H1 (cell line): ENCODE results near the gene LMNTD2. TPM values are rescaled to one million over a fixed set of nuclear protein-coding genes. Genes with fewer than 3 reads are reported as not detected.

ENCODE experiments used
- CTCF ChIA-PET: fragments of 300-600 bp; sonication (Branson Sonifier 250); formaldehyde crosslinking; loops from one replicate; lab custom pipeline; 2021; ENCODE audit not compliant: partially characterized antibody; lab: Charles Lee
- POLR2A ChIA-PET: fragments of 300-600 bp; sonication (Branson Sonifier 250); formaldehyde crosslinking; loops from one replicate; lab custom pipeline; 2021; ENCODE audit warnings: inconsistent platforms; ENCODE audit not compliant: partially characterized antibody; lab: Charles Lee
- DNase-seq, 2 experiments: peaks; one replicate each; pipeline versions ENCODE4 v3.0.0 to v3.0.0-alpha.2; 2010 to 2022; ENCODE audit warnings: low spot score in 2 of 2, low read depth in 1 of 2, mixed read lengths in 1 of 2
- FAIRE-seq: peaks from 2 replicates; lab custom pipeline; 2011; peaks lifted over from hg19 to GRCh38; lab: Jason Lieb, UNC
- H2AFZ ChIP-seq: 2 replicates; pipeline ENCODE4 v1.8.1; 2012; ENCODE audit warnings: low read length, inconsistent platforms
- H2AK5ac ChIP-seq: 2 replicates; pipeline ENCODE4 v1.6.1; 2013; ENCODE audit warnings: low read depth, low read length
- H2BK120ac ChIP-seq: replicated peaks from 2 replicates; pipeline ENCODE3; 2013; ENCODE audit warnings: low read depth, low read length, inconsistent platforms
- H2BK12ac ChIP-seq: 2 replicates; pipeline ENCODE4 v1.6.1; 2013; ENCODE audit warnings: low read depth, low read length
- H2BK15ac ChIP-seq: 2 replicates; pipeline ENCODE4 v1.6.1; 2013; ENCODE audit warnings: low read length
- H2BK20ac ChIP-seq: 2 replicates; pipeline ENCODE4 v1.6.1; 2013; ENCODE audit warnings: low read length
- H2BK5ac ChIP-seq: 2 replicates; pipeline ENCODE4 v1.6.1; 2013; ENCODE audit warnings: low read depth, low read length
- H3K14ac ChIP-seq: 2 replicates; pipeline ENCODE4 v1.6.1; 2013; ENCODE audit warnings: inconsistent platforms; ENCODE audit not compliant: insufficient read length
- H3K18ac ChIP-seq: 2 replicates; pipeline ENCODE4 v1.6.1; 2013; ENCODE audit warnings: low read length; ENCODE audit errors: extremely low read depth
- H3K23ac ChIP-seq: 2 replicates; pipeline ENCODE4 v1.6.1; 2013; ENCODE audit warnings: inconsistent platforms; ENCODE audit not compliant: insufficient read length
- H3K23me2 ChIP-seq: 2 replicates; pipeline ENCODE4 v1.6.1; 2013; ENCODE audit warnings: low read depth, low read length
- H3K27ac ChIP-seq: 2 replicates; pipeline ENCODE4 v1.6.1; 2011; ENCODE audit warnings: low read depth, low read length, inconsistent platforms
- H3K27me3 ChIP-seq, 4 experiments: replicated peaks in 1 of 4; 1 replicate in 1 of 4; 2 replicates in 3 of 4; pipeline versions ENCODE4 v1.6.1 to v1.8.1; 2011 to 2013; ENCODE audit warnings: low read length in 3 of 4, mild to moderate bottlenecking in 3 of 4, inconsistent platforms in 2 of 4, mixed read lengths in 2 of 4, moderate library complexity in 1 of 4; ENCODE audit not compliant: control insufficient read depth in 3 of 4, insufficient read depth in 3 of 4; ENCODE audit errors: extremely low read depth in 1 of 4
- H3K36me3 ChIP-seq, 4 experiments: 2 replicates each; pipeline versions ENCODE4 v1.6.1 to v1.8.1; 2011 to 2013; ENCODE audit warnings: mild to moderate bottlenecking in 4 of 4, low read length in 3 of 4, moderate library complexity in 2 of 4, control low read depth in 1 of 4, inconsistent platforms in 1 of 4; ENCODE audit not compliant: insufficient read depth in 4 of 4, control insufficient read depth in 2 of 4
- H3K4ac ChIP-seq: replicated peaks from 2 replicates; pipeline ENCODE3; 2013; ENCODE audit warnings: low read length, low read depth, mixed read lengths, inconsistent platforms; ENCODE audit not compliant: insufficient read length
- H3K4me1 ChIP-seq, 4 experiments: replicated peaks in 1 of 4; 1 replicate in 1 of 4; 2 replicates in 3 of 4; pipeline versions ENCODE4 v1.6.1 to v1.8.1; 2011 to 2013; ENCODE audit warnings: low read length in 3 of 4, inconsistent platforms in 2 of 4, mixed read lengths in 1 of 4; ENCODE audit not compliant: insufficient read depth in 4 of 4, control insufficient read depth in 3 of 4
- H3K4me2 ChIP-seq, 2 experiments: 2 replicates each; pipeline versions ENCODE4 v1.6.1 to v1.8.1; 2011 to 2013; ENCODE audit warnings: low read depth in 2 of 2, low read length in 2 of 2, control low read depth in 1 of 2, inconsistent platforms in 1 of 2, mild to moderate bottlenecking in 1 of 2; ENCODE audit not compliant: insufficient read depth in 1 of 2
- H3K4me3 ChIP-seq, 4 experiments: fragments of 200-600, 300-600 bp in 1 of 4; sonication (generic), shearing (Covaris generic), sonication (Bioruptor Twin) in 1 of 4; 2 replicates each; pipeline versions ENCODE4 v1.5.1 to v1.8.1; 2011 to 2016; ENCODE audit warnings: low read length in 4 of 4, low read depth in 3 of 4, control low read depth in 2 of 4, inconsistent platforms in 2 of 4, mild to moderate bottlenecking in 2 of 4, mixed read lengths in 1 of 4, moderate library complexity in 1 of 4; ENCODE audit not compliant: insufficient read depth in 2 of 4; ENCODE audit errors: extremely low read depth in 1 of 4
- H3K56ac ChIP-seq: replicated peaks from 2 replicates; pipeline ENCODE3; 2013; ENCODE audit warnings: low read depth, mild to moderate bottlenecking, mixed read lengths, low read length, inconsistent platforms; ENCODE audit not compliant: insufficient read length
- H3K79me1 ChIP-seq: 2 replicates; pipeline ENCODE4 v1.6.1; 2013; ENCODE audit warnings: low read depth, low read length, control low read depth
- H3K79me2 ChIP-seq, 2 experiments: 2 replicates each; pipeline versions ENCODE4 v1.6.1 to v1.8.1; 2012 to 2013; ENCODE audit warnings: low read length in 2 of 2, mild to moderate bottlenecking in 2 of 2, inconsistent platforms in 1 of 2; ENCODE audit not compliant: insufficient read depth in 2 of 2, control insufficient read depth in 1 of 2
- H3K9ac ChIP-seq, 4 experiments: replicated peaks in 1 of 4; 1 replicate in 1 of 4; 2 replicates in 3 of 4; pipeline versions ENCODE4 v1.6.1 to v1.8.1; 2011 to 2013; ENCODE audit warnings: low read depth in 3 of 4, low read length in 3 of 4, control low read depth in 2 of 4, mild to moderate bottlenecking in 2 of 4, moderate library complexity in 2 of 4, inconsistent platforms in 1 of 4; ENCODE audit errors: extremely low read depth in 1 of 4
- H3K9me3 ChIP-seq, 2 experiments: 2 replicates each; pipeline versions ENCODE4 v1.6.1 to v1.8.1; 2012 to 2013; ENCODE audit warnings: mild to moderate bottlenecking in 2 of 2, moderate library complexity in 2 of 2, control low read depth in 1 of 2, inconsistent platforms in 1 of 2, low read depth in 1 of 2, low read length in 1 of 2, mixed read lengths in 1 of 2; ENCODE audit not compliant: insufficient read depth in 2 of 2
- H4K20me1 ChIP-seq, 2 experiments: replicated peaks in 1 of 2; 2 replicates each; pipeline versions ENCODE3 to v1.8.1; 2011 to 2013; ENCODE audit warnings: inconsistent platforms in 2 of 2, low read length in 2 of 2, mild to moderate bottlenecking in 1 of 2; ENCODE audit not compliant: insufficient read depth in 2 of 2, control insufficient read depth in 1 of 2
- H4K5ac ChIP-seq: 2 replicates; pipeline ENCODE4 v1.6.1; 2013; ENCODE audit warnings: low read length, low read depth, mixed read lengths, inconsistent platforms; ENCODE audit not compliant: insufficient read length
- H4K8ac ChIP-seq: 2 replicates; pipeline ENCODE4 v1.8.0; 2013; ENCODE audit warnings: mild to moderate bottlenecking, moderate library complexity, low read length, inconsistent platforms; ENCODE audit not compliant: insufficient read depth; ENCODE audit errors: extremely low read depth
- H4K91ac ChIP-seq: replicated peaks from 2 replicates; pipeline ENCODE3; 2013; ENCODE audit warnings: low read length, mixed read lengths, inconsistent platforms; ENCODE audit not compliant: insufficient read length
- BCL11A ChIP-seq, 2 experiments: IDR thresholded peaks; one replicate each; pipeline ENCODE4 v1.6.1; 2011; ENCODE audit warnings: low read depth in 2 of 2, low read length in 2 of 2, mild to moderate bottlenecking in 2 of 2
- BRCA1 ChIP-seq: IDR thresholded peaks from 2 replicates; pipeline ENCODE4 v1.6.1; 2012; ENCODE audit warnings: low read depth, low read length, improper control_type of control experiment
- EZH2 ChIP-seq: fragments of 200-600 bp; sonication (generic); IDR thresholded peaks from 2 replicates; pipeline ENCODE4 v1.7.1; 2012; ENCODE audit warnings: low read depth, mild to moderate bottlenecking, moderate library complexity, low read length, inconsistent platforms; ENCODE audit not compliant: severe bottlenecking
- GTF2F1 ChIP-seq: IDR thresholded peaks from 2 replicates; pipeline ENCODE4 v1.6.1; 2012; ENCODE audit warnings: low read depth, low read length, improper control_type of control experiment, borderline replicate concordance
- KDM4A ChIP-seq: IDR thresholded peaks from one replicate; pipeline ENCODE4 v1.7.1; 2012; ENCODE audit warnings: low read depth, mild to moderate bottlenecking, moderate library complexity, low read length, inconsistent platforms; ENCODE audit not compliant: severe bottlenecking
- POLR2A ChIP-seq, 2 experiments: IDR thresholded peaks; 1 replicate in 1 of 2; 2 replicates in 1 of 2; pipeline ENCODE4 v1.6.1; 2011; ENCODE audit warnings: low read depth in 2 of 2, low read length in 2 of 2, mild to moderate bottlenecking in 2 of 2; ENCODE audit errors: control extremely low read depth in 1 of 2
- SAP30 ChIP-seq: fragments of 300-600 bp; sonication (generic); IDR thresholded peaks from 2 replicates; pipeline ENCODE4 v1.7.1; 2012; ENCODE audit warnings: low read length, moderate library complexity, mild to moderate bottlenecking, inconsistent platforms; ENCODE audit not compliant: insufficient read depth, insufficient replicate concordance
- SIRT6 ChIP-seq: IDR thresholded peaks from one replicate; pipeline ENCODE4 v1.7.1; 2012; ENCODE audit warnings: low read length, inconsistent platforms
- SP1 ChIP-seq: IDR thresholded peaks from 2 replicates; pipeline ENCODE4 v1.6.1; 2011; ENCODE audit warnings: low read depth, low read length
- WGBS, 2 experiments: shearing (Covaris generic) in 1 of 2; methylation state at CpG; one replicate each; pipeline versions ENCODE4 v1.1.6 to v1.1.7; 2013 to 2015; ENCODE audit warnings: low lambda C conversion rate in 2 of 2, mixed read lengths in 2 of 2, inconsistent platforms in 1 of 2, low coverage in 1 of 2, missing lambda C conversion rate in 1 of 2; ENCODE audit not compliant: insufficient replicate concordance in 2 of 2, insufficient coverage in 1 of 2, insufficient read length in 1 of 2; ENCODE audit errors: extremely low coverage in 1 of 2, missing lambda C conversion rate in 1 of 2; 5-methylcytosine and 5-hydroxymethylcytosine counted together
- polyA plus RNA-seq, 7 experiments: library from polyadenylated mRNA; depleted of rRNA in 3 of 7; stranded (reverse) in 5 of 7; unstranded in 2 of 7; fragments of >200 nt in 5 of 7; fragments of 200-250 nt in 2 of 7; gene quantifications; 1 replicate in 5 of 7; 2 replicates in 1 of 7; 4 replicates in 1 of 7; pipeline versions ENCODE4 v1.2.1 to v1.2.3, GENCODE V29; 2011 to 2013; ENCODE audit warnings: missing spikeins in 2 of 7, mixed read lengths in 2 of 7
- total RNA-seq: library from RNA; stranded (reverse); fragmentation: NEBNext Ultra II Directional; extraction: Animal tissue kit (Norgen Biotek cat#: 25700); gene quantifications from 2 replicates; pipeline ENCODE4 v1.2.1, GENCODE V29; 2021
- TF ChIP-seq, protein P1 (sequence below): IDR thresholded peaks from 2 replicates; pipeline ENCODE4 v1.6.1; 2011; ENCODE audit warnings: low read length, improper control_type of control experiment

Gene LMNTD2
- total and polyA plus RNA-seq, 2 of the 8 experiments (the other 6 are each of a cell fraction or from before 2014, with no cell fraction given) = 1.6 to 3.1 TPM

DNA sequence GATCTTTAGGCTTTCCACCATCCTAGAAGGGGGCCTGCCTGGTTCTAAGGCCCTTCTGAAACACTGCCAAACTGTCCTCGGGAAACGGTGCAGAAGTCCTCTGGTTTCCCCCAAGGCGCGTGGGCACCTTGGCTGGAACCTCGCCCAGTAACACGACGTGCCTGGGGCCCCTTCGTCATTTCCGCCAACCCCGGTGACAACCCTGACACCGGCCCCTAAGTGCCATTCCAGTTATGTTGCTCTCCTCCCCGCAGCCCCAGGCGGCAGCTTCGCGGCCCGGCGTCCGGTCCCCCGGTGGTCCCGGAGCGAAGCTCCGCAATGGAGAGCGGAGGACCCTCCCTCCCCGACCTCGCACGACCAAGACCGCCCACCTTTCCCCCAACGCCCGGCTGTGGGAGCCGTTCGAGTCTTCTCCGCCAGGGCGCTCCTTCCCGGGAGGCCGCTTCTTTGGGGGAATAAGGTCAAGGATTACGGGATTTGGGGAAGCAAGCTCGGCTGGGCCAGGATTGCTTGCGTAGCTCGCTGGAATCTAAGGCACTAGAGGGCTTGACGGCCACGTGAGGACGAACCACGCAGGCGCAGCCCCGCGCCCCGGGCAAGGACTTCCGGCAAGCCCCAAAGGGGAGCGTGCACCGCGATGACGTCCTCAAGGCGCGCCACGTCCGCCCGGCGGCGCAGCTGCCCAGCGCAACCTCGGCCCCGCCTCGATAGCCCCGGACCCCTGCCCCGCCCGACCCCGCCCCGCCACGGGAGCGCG lies 54.1 kb downstream of the LMNTD2 start:
- H3K23ac ChIP-seq = no peak overlapping the region
- H2AFZ ChIP-seq = 0 out of 2 replicates have a peak overlapping the region, but pooled peaks have one; percentile 14
- peaks cover 0 to 9% (median 2%) of the 10 kb centered on the region in 4 experiments; a peak in 3 of 7 replicates for H3K4me1 ChIP-seq
- no peaks in the 10 kb centered on the region for H3K27me3 ChIP-seq
- H4K8ac ChIP-seq = peak overlapping the region; percentile 97
- peak overlapping the region; percentile 55 to 93 (median 82) for H3K9ac ChIP-seq
- FAIRE-seq (peak; percentile 52), DNase-seq (peak; percentile 91 to 98)
- no peak overlapping the region for H3K4ac ChIP-seq
- peaks cover 0 to 2% (median 0%) of the 10 kb centered on the region in 4 experiments; a peak in 3 of 8 replicates for H3K36me3 ChIP-seq
- peak overlapping the region; percentile 76 to 96 (median 87) for H3K4me3 ChIP-seq
- H3K79me2 ChIP-seq = peaks cover 0 to 14% of the 10 kb centered on the region in 2 experiments; a peak in 1 of 4 replicates
- peak overlapping the region; percentile 98 for H2BK5ac ChIP-seq
- H3K79me1 ChIP-seq = peaks cover 2% of the 10 kb centered on the region; the same call in 1 of the 2 replicates
- H3K18ac ChIP-seq = peak overlapping the region; percentile 99
- H2BK20ac ChIP-seq = no peak overlapping the region
- H3K27ac ChIP-seq = peak overlapping the region; percentile 96
- H2AK5ac ChIP-seq = no peak overlapping the region
- peak overlapping the region; percentile 59 for H4K5ac ChIP-seq
- POLR2A ChIA-PET = interaction anchor here (0.5 to 7.1 kb wide), 18 partner anchors 8 to 353 kb away, joined by 3 to 41 read pairs (median 4); partner anchors contain the start of gene LRRC56
- peak overlapping the region; percentile 95 for H4K91ac ChIP-seq
- H3K23me2 ChIP-seq = peaks cover 8% of the 10 kb centered on the region
- H3K9me3 ChIP-seq = no peaks in the 10 kb centered on the region
- peak overlapping the region; percentile 54 to 92 for H3K4me2 ChIP-seq
- H2BK12ac ChIP-seq = 0 out of 2 replicates have a peak overlapping the region, but pooled peaks have one; percentile 75
- no peak overlapping the region for H2BK15ac ChIP-seq
- no peak overlapping the region for H2BK120ac ChIP-seq
- CTCF ChIA-PET = interaction anchor here (1.4 kb wide), 1 partner anchor 49 kb away, joined by 3 read pairs; no protein-coding TSS in a partner anchor
- H3K56ac ChIP-seq = peak overlapping the region; percentile 86
- H4K20me1 ChIP-seq = peaks cover 0 to 8% of the 10 kb centered on the region in 2 experiments
- WGBS, 2 experiments = 3% methylated on average over 49 of the region's 71 CpGs; no CpG with 5 or more reads in 1 of the 2 experiments
- no peak overlapping the region for H3K14ac ChIP-seq
- TF ChIP-seq KDM4A = peak; percentile 82
- no peak for TF ChIP-seq BRCA1
- TF ChIP-seq POLR2A (IDR thresholded peaks at IDR 0.05; ENCODE audit: control extremely low read depth in 1 of 2, low read depth in 2 of 2, low read length in 2 of 2) = 0 out of 3 replicates have a peak, but pooled peaks of 1 of the 2 experiments have one; percentile 32
- no peak for TF ChIP-seq SIRT6
- TF ChIP-seq, protein P1, sequence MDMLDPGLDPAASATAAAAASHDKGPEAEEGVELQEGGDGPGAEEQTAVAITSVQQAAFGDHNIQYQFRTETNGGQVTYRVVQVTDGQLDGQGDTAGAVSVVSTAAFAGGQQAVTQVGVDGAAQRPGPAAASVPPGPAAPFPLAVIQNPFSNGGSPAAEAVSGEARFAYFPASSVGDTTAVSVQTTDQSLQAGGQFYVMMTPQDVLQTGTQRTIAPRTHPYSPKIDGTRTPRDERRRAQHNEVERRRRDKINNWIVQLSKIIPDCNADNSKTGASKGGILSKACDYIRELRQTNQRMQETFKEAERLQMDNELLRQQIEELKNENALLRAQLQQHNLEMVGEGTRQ = peak; percentile 66
- no peak for TF ChIP-seq GTF2F1
- no peak for TF ChIP-seq EZH2
- TF ChIP-seq SP1 = 0 out of 2 replicates have a peak, but pooled peaks have one; percentile 59
- TF ChIP-seq BCL11A (IDR thresholded peaks at IDR 0.05; ENCODE audit: low read depth in 2 of 2, low read length in 2 of 2) = no peak
- peak; percentile 61 for TF ChIP-seq SAP30
